IMR-90 (cell line): ENCODE results near the gene ZNRF3. TPM values are rescaled to one million over a fixed set of nuclear protein-coding genes. Genes with fewer than 3 reads are reported as not detected.

Source experiments
- ATAC-seq: fragments of 200-7000 bp; cut with Tn5 transposase; 2 replicates; pipeline ENCODE4 v1.9.1; 2020; ENCODE audit warnings: low read depth, mild to moderate bottlenecking, moderate library complexity
- BruUV-seq: library from RNA; stranded (reverse); fragments of 400-500 nt; replicated peaks from 2 replicates; lab custom pipeline; 2021; lab: Mats Ljungman, UMichigan
- CTCF ChIA-PET: fragments of 300-600 bp; formaldehyde crosslinking; extraction: SDS; loops from one replicate; lab custom pipeline; 2021; ENCODE audit warnings: antibody characterized with exemption; lab: Yijun Ruan, JAX
- POLR2A ChIA-PET: fragments of 300-600 bp; sonication (Branson Sonifier 250); formaldehyde crosslinking; loops from one replicate; lab custom pipeline; 2022; ENCODE audit warnings: antibody characterized with exemption; ENCODE audit not compliant: unreplicated experiment; lab: Charles Lee
- DNase-seq: peaks from one replicate; pipeline ENCODE4 v3.0.0; 2013
- H2AFZ ChIP-seq: replicated peaks from 2 replicates; pipeline ENCODE3; 2013; ENCODE audit warnings: low read length, mild to moderate bottlenecking; ENCODE audit not compliant: poor library complexity
- H2AK5ac ChIP-seq: 2 replicates; pipeline ENCODE4 v1.6.1; 2013; ENCODE audit warnings: low read depth, low read length, inconsistent platforms
- H2AK9ac ChIP-seq: replicated peaks from 2 replicates; pipeline ENCODE3; 2013; ENCODE audit warnings: mild to moderate bottlenecking, low read depth, low read length, moderate library complexity; ENCODE audit not compliant: poor library complexity
- H2BK120ac ChIP-seq: 2 replicates; pipeline ENCODE4 v1.6.1; 2013; ENCODE audit warnings: low read depth, low read length, inconsistent platforms
- H2BK15ac ChIP-seq: 3 replicates; pipeline ENCODE4 v1.6.1; 2013; ENCODE audit warnings: low read depth, low read length, inconsistent platforms
- H2BK20ac ChIP-seq: 2 replicates; pipeline ENCODE4 v1.6.1; 2013; ENCODE audit warnings: low read depth, mild to moderate bottlenecking, inconsistent platforms, low read length, moderate library complexity
- H2BK5ac ChIP-seq: 2 replicates; pipeline ENCODE4 v1.6.1; 2013; ENCODE audit warnings: mild to moderate bottlenecking, low read depth, low read length, inconsistent platforms; ENCODE audit not compliant: poor library complexity, severe bottlenecking
- H3K14ac ChIP-seq: replicated peaks from 2 replicates; pipeline ENCODE4 v1.6.1; 2013; ENCODE audit warnings: low read depth, low read length, inconsistent platforms
- H3K18ac ChIP-seq: 2 replicates; pipeline ENCODE4 v1.6.1; 2013; ENCODE audit warnings: low read depth, low read length, control low read depth
- H3K23ac ChIP-seq: 2 replicates; pipeline ENCODE4 v1.6.1; 2013; ENCODE audit warnings: low read depth, low read length, inconsistent platforms
- H3K27ac ChIP-seq: 2 replicates; pipeline ENCODE4 v1.5.1; 2013; ENCODE audit warnings: mild to moderate bottlenecking, control low read depth, low read length; ENCODE audit not compliant: insufficient read depth
- H3K27me3 ChIP-seq: 2 replicates; pipeline ENCODE4 v1.6.1; 2013; ENCODE audit warnings: low read length; ENCODE audit not compliant: control insufficient read depth, insufficient read depth
- H3K36me3 ChIP-seq: 2 replicates; pipeline ENCODE4 v1.6.1; 2013; ENCODE audit warnings: low read length, mixed read lengths; ENCODE audit not compliant: control insufficient read depth, insufficient read depth
- H3K4ac ChIP-seq: 2 replicates; pipeline ENCODE4 v1.6.1; 2013; ENCODE audit warnings: low read depth, low read length, inconsistent platforms
- H3K4me1 ChIP-seq: 2 replicates; pipeline ENCODE4 v1.6.1; 2013; ENCODE audit warnings: low read length, mixed read lengths; ENCODE audit not compliant: control insufficient read depth, insufficient read depth
- H3K4me2 ChIP-seq: 2 replicates; pipeline ENCODE4 v1.6.1; 2013; ENCODE audit warnings: low read depth, mild to moderate bottlenecking, control low read depth, low read length, moderate library complexity
- H3K4me3 ChIP-seq: 2 replicates; pipeline ENCODE4 v1.5.1; 2013; ENCODE audit warnings: low read depth, mild to moderate bottlenecking, control low read depth, low read length, moderate library complexity; ENCODE audit not compliant: insufficient read depth
- H3K56ac ChIP-seq: 2 replicates; pipeline ENCODE4 v1.6.1; 2013; ENCODE audit warnings: low read length, inconsistent platforms; ENCODE audit not compliant: insufficient read depth; ENCODE audit errors: extremely low read depth
- H3K79me1 ChIP-seq, 2 experiments: 2 replicates each; pipeline ENCODE4 v1.6.1; 2013; ENCODE audit warnings: low read length in 2 of 2, inconsistent platforms in 1 of 2, low read depth in 1 of 2
- H3K9ac ChIP-seq: 2 replicates; pipeline ENCODE4 v1.6.1; 2013; ENCODE audit warnings: low read depth, low read length, control low read depth
- H3K9me1 ChIP-seq: 2 replicates; pipeline ENCODE4 v1.6.1; 2013; ENCODE audit warnings: low read length, inconsistent platforms; ENCODE audit not compliant: insufficient read depth
- H3K9me3 ChIP-seq: 2 replicates; pipeline ENCODE4 v1.6.1; 2013; ENCODE audit warnings: low read length; ENCODE audit not compliant: control insufficient read depth, insufficient read depth
- H4K20me1 ChIP-seq: 2 replicates; pipeline ENCODE4 v1.6.1; 2013; ENCODE audit warnings: low read length, inconsistent platforms; ENCODE audit not compliant: insufficient read depth
- H4K5ac ChIP-seq: 2 replicates; pipeline ENCODE4 v1.6.1; 2013; ENCODE audit warnings: mild to moderate bottlenecking, low read depth, low read length, control low read depth
- H4K8ac ChIP-seq, 2 experiments: 2 replicates each; pipeline ENCODE4 v1.6.1; 2013; ENCODE audit warnings: low read depth in 2 of 2, low read length in 2 of 2, control low read depth in 1 of 2, inconsistent platforms in 1 of 2
- H4K91ac ChIP-seq: 2 replicates; pipeline ENCODE4 v1.6.1; 2013; ENCODE audit warnings: low read depth, low read length, inconsistent platforms; ENCODE audit not compliant: insufficient read depth
- BHLHE40 ChIP-seq: fragments of 150-350 bp; IDR thresholded peaks from 2 replicates; pipeline ENCODE4 v1.6.1; 2016; ENCODE audit warnings: mild to moderate bottlenecking, low read depth, low read length
- FOS ChIP-seq: fragments of 150-350 bp; IDR thresholded peaks from 2 replicates; pipeline ENCODE4 v1.6.1; 2016; ENCODE audit warnings: low read depth, low read length
- MAZ ChIP-seq: IDR thresholded peaks from 2 replicates; pipeline ENCODE4 v1.6.1; 2012; ENCODE audit warnings: low read depth, mild to moderate bottlenecking, low read length, improper control_type of control experiment, moderate library complexity, borderline replicate concordance
- POLR2A ChIP-seq: IDR thresholded peaks from 2 replicates; pipeline ENCODE4 v1.6.1; 2012; ENCODE audit warnings: mild to moderate bottlenecking, low read depth, low read length
- RAD21 ChIP-seq: IDR thresholded peaks from 2 replicates; pipeline ENCODE4 v1.6.1; 2012; ENCODE audit warnings: low read length, improper control_type of control experiment
- SMC3 ChIP-seq: fragments of 150-350 bp; IDR thresholded peaks from 2 replicates; pipeline ENCODE4 v1.6.1; 2016; ENCODE audit warnings: low read depth, mild to moderate bottlenecking, antibody characterized with exemption, low read length, moderate library complexity
- WGBS, 2 experiments: methylation state at CpG; one replicate each; pipeline versions ENCODE4 v1.1.5 to v1.1.7; 2013; ENCODE audit warnings: missing lambda C conversion rate in 2 of 2; ENCODE audit not compliant: insufficient read length in 1 of 2; ENCODE audit errors: extremely low coverage in 2 of 2; 5-methylcytosine and 5-hydroxymethylcytosine counted together
- dilution Hi-C: fragments of 300-500 bp; cut with HindIII; formaldehyde crosslinking; loops from one replicate; pipeline ENCODE4 v1.14.3; 2018; ENCODE audit warnings: low sequenced_read_pairs; ENCODE audit not compliant: unreplicated experiment
- in situ Hi-C: fragments of 300-500 bp; cut with MboI; formaldehyde crosslinking; loops from 3 replicates; pipeline ENCODE4 v1.14.3; 2019; ENCODE audit warnings: low sequenced_read_pairs, inconsistent platforms, mixed read lengths
- intact Hi-C: fragments of 100-400 bp; cut with micrococcal nuclease; formaldehyde crosslinking; loops from 2 replicates; pipeline ENCODE4 v1.10.0; 2022
- polyA plus RNA-seq, 3 experiments: library from polyadenylated mRNA; depleted of rRNA; stranded (reverse); fragments of >200 nt; gene quantifications; 2 replicates each; pipeline ENCODE4 v1.2.3, GENCODE V29; 2012; ENCODE audit warnings: low replicate concordance in 1 of 3
- total RNA-seq: library from RNA; depleted of rRNA; stranded (reverse); fragments of >200 nt; gene quantifications from 2 replicates; pipeline ENCODE4 v1.2.3, GENCODE V29; 2012
- TF ChIP-seq, protein P1 (sequence below): fragments of 150-350 bp; IDR thresholded peaks from 2 replicates; pipeline ENCODE4 v1.6.1; 2016; ENCODE audit warnings: low read depth, mild to moderate bottlenecking, low read length, moderate library complexity, borderline replicate concordance
- TF ChIP-seq, protein P2 (sequence below): fragments of 150-350 bp; IDR thresholded peaks from 2 replicates; pipeline ENCODE4 v1.6.1; 2017; ENCODE audit warnings: mild to moderate bottlenecking, antibody characterized with exemption, low read length, low read depth

The ZNRF3 gene
- total and polyA plus RNA-seq, 2 of the 4 experiments (the other 2 are of a cell fraction), result 1.4 to 2.4 TPM

DNA sequence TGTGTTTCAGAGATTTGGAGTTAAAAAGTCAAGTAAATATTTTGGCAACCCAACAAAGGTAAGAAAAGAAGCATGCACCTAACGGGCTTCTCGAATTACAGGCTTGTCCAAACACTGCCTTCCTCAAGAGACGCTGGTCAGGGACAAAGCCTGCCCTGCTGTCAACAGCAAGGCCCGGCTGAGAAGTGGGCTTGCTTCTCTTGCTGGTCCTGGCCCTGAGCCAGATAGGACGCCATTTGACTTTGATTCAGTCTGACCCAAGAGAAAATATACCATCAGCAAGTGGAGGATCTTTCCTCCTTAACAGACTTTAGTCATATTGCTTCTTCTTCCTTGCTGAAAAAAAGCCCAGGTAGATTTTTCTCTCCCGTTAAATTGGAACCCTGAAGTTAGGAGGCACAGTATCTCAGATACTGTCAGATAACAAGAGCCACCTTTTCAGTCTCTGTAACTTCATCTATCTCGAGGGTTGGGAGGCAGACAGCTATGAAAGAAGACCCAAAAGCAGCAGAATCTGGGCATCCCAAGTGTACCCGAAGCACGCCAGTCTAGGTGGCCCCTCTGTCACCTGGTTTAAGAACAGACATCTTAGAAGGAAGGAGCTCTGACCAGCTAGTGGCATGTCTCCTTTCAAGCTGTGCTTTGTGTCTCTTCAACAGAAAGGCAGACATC is 120.7 kb downstream of the ZNRF3 start:
- dilution Hi-C loops, result no loop called here
- no TSS peak for BruUV-seq
- no peak overlapping the region for H2AFZ ChIP-seq
- H3K27ac ChIP-seq, result no peak overlapping the region
- no peak overlapping the region for H3K9ac ChIP-seq
- no peak overlapping the region for H4K5ac ChIP-seq
- H4K8ac ChIP-seq, result no peak overlapping the region
- H3K9me1 ChIP-seq, result no peaks in the 10 kb centered on the region
- H3K18ac ChIP-seq, result no peak overlapping the region
- no peak overlapping the region for H3K4me3 ChIP-seq
- intact Hi-C loops, result no loop called here
- H3K36me3 ChIP-seq, result no peaks in the 10 kb centered on the region
- no peaks in the 10 kb centered on the region; a peak in 2 of 4 replicates for H3K79me1 ChIP-seq
- H4K20me1 ChIP-seq, result no peaks in the 10 kb centered on the region
- no peak overlapping the region for H4K91ac ChIP-seq
- TF ChIP-seq, protein P1, sequence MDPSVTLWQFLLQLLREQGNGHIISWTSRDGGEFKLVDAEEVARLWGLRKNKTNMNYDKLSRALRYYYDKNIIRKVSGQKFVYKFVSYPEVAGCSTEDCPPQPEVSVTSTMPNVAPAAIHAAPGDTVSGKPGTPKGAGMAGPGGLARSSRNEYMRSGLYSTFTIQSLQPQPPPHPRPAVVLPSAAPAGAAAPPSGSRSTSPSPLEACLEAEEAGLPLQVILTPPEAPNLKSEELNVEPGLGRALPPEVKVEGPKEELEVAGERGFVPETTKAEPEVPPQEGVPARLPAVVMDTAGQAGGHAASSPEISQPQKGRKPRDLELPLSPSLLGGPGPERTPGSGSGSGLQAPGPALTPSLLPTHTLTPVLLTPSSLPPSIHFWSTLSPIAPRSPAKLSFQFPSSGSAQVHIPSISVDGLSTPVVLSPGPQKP, result no peak
- no peak for TF ChIP-seq POLR2A
- TF ChIP-seq MAZ, result no peak
- TF ChIP-seq BHLHE40, result no peak
- no peak for TF ChIP-seq FOS
- no peak for TF ChIP-seq RAD21
- TF ChIP-seq SMC3, result no peak
- TF ChIP-seq, protein P2, sequence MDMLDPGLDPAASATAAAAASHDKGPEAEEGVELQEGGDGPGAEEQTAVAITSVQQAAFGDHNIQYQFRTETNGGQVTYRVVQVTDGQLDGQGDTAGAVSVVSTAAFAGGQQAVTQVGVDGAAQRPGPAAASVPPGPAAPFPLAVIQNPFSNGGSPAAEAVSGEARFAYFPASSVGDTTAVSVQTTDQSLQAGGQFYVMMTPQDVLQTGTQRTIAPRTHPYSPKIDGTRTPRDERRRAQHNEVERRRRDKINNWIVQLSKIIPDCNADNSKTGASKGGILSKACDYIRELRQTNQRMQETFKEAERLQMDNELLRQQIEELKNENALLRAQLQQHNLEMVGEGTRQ, result no peak
- H2BK15ac ChIP-seq, result no peak overlapping the region
- H3K4ac ChIP-seq, result no peak overlapping the region
- no peak overlapping the region; the same call in 1 of the 2 replicates for H3K23ac ChIP-seq
- no peak overlapping the region for H2AK5ac ChIP-seq
- 40% methylated on average over 1 of the region's 9 CpGs; no CpG with 5 or more reads in 1 of the 2 experiments for WGBS, 2 experiments
- no peaks in the 10 kb centered on the region for H3K9me3 ChIP-seq
- no peak overlapping the region for H2BK20ac ChIP-seq
- no peak overlapping the region for H3K14ac ChIP-seq
- H3K56ac ChIP-seq, result no peak overlapping the region
- no peaks in the 10 kb centered on the region for H3K27me3 ChIP-seq
- DNase-seq, result no peak
- no peak overlapping the region for H3K4me2 ChIP-seq
- POLR2A ChIA-PET, result interaction anchor here (0.6 kb wide), 1 partner anchor 10 kb away, joined by 3 read pairs; no protein-coding TSS in a partner anchor
- in situ Hi-C loops, result no loop called here
- H2BK5ac ChIP-seq, result no peak overlapping the region
- no peak overlapping the region for H2AK9ac ChIP-seq
- ATAC-seq, result no peak
- H2BK120ac ChIP-seq, result no peak overlapping the region
- H3K4me1 ChIP-seq, result peaks cover 2% of the 10 kb centered on the region; the same call in 1 of the 2 replicates
- CTCF ChIA-PET, result interaction anchor here (0.6 kb wide), 2 partner anchors 17 to 175 kb away, joined by 3 read pairs; no protein-coding TSS in a partner anchor
